Heart right ventricle (tissue), 16 donors: ENCODE results near the gene CSMD2. TPM values are rescaled to one million over a fixed set of nuclear protein-coding genes. Genes with fewer than 3 reads are reported as not detected.
A peak's percentile ranks its signal among the peaks of the same experiment; 100 is the strongest.

ENCODE experiments used
- ATAC-seq, 8 donors: fragments of 200-7000 bp; cut with Tn5 transposase; one replicate each; pipeline ENCODE4 v1.9.1; 2020; ENCODE audit warnings: mild to moderate bottlenecking in 8 of 8, moderate library complexity in 8 of 8, moderate number of reproducible peaks in 1 of 8
- DNase-seq, 2 donors: peaks; one replicate each; pipeline ENCODE4 v3.0.0-alpha.2; 2020
- H3K27ac ChIP-seq, 10 donors: fragments of 200-600 bp; sonication (generic) in 2 of 10; one replicate each; pipeline versions ENCODE4 v1.5.0 to v1.8.0; 2020 to 2022; ENCODE audit warnings: mild to moderate bottlenecking in 3 of 10
- H3K27me3 ChIP-seq, 7 donors: fragments of 200-600 bp; one replicate each; pipeline ENCODE4 v1.8.0; 2021 to 2022; ENCODE audit warnings: mild to moderate bottlenecking in 2 of 7
- H3K36me3 ChIP-seq, 9 donors: fragments of 200-600 bp; sonication (generic) in 1 of 9; one replicate each; pipeline versions ENCODE4 v1.5.0 to v1.8.0; 2020 to 2022; ENCODE audit warnings: mild to moderate bottlenecking in 2 of 9
- H3K4me1 ChIP-seq, 9 donors: fragments of 200-600 bp; sonication (generic) in 1 of 9; one replicate each; pipeline versions ENCODE4 v1.5.0 to v1.8.0; 2020 to 2022; ENCODE audit warnings: mild to moderate bottlenecking in 4 of 9
- H3K4me3 ChIP-seq, 10 donors: fragments of 200-600 bp; sonication (generic) in 2 of 10; one replicate each; pipeline versions ENCODE4 v1.5.0 to v1.8.0; 2020 to 2022; ENCODE audit warnings: mild to moderate bottlenecking in 7 of 10, moderate library complexity in 2 of 10
- H3K9me3 ChIP-seq, 11 donors: fragments of 200-600 bp in 10 of 11; sonication (generic) in 2 of 11; one replicate each; pipeline versions ENCODE4 v1.5.0 to v1.8.0; 2013 to 2022; ENCODE audit warnings: mild to moderate bottlenecking in 2 of 11, control low read depth in 1 of 11, moderate library complexity in 1 of 11
- CTCF ChIP-seq, 9 donors: fragments of 200-600 bp; sonication (generic) in 2 of 9; IDR thresholded peaks; one replicate each; pipeline versions ENCODE4 v1.5.0 to v1.8.0; 2021 to 2022; ENCODE audit warnings: antibody characterized with exemption in 9 of 9, mild to moderate bottlenecking in 5 of 9, moderate library complexity in 1 of 9
- WGBS, 2 donors: extraction: QIAGEN DNeasy Blood & Tissue Kit; methylation state at CpG; one replicate each; pipeline ENCODE4 v1.1.7; 2013; ENCODE audit warnings: inconsistent platforms in 1 of 2; 5-methylcytosine and 5-hydroxymethylcytosine counted together
- intact Hi-C, 10 donors: fragments of 100-400 bp; cut with DNase I; formaldehyde crosslinking; loops; one replicate each; pipeline versions ENCODE4 v1.11.1 to v1.14.2; 2022
- polyA plus RNA-seq, 2 donors: library from polyadenylated mRNA; stranded (reverse); fragments of 200-250 nt; gene quantifications; one replicate each; pipeline ENCODE4 v1.2.3, GENCODE V29; 2013
- total RNA-seq, 10 donors: library from RNA; stranded (reverse); fragmentation: NEBNext Ultra II Directional in 3 of 10; extraction: Animal tissue kit (Norgen Biotek cat#: 25700) in 3 of 10; gene quantifications; one replicate each; pipeline versions ENCODE4 v1.2.1 to v1.2.4, GENCODE V29; 2021 to 2023
- donor health status: Arrhythmogenic right ventricular cardiomyopathy.
- donor health status: ischemic (EF 13 %, LVEDD 7.1; RV severe dilation, severe dysfunction).
- donor health status: healthy with polysubstance abuse.
- donor health status: DM: no; HTN: yes; CAD: no.
- donor health status: DM: no; HTN: no; CAD: no.
- donor health status: ischemic (EF 25% LVEDD 6.9; RV normal size, moderate dysfunction).
- donor health status: ischemic (EF 25% LVEDD 5.7; RV mildly dilated, moderate dysfunction).
- donor health status: healthy.
- donor health status: DM: yes; HTN: yes; CAD: no.
- donor health status: Ischemic cardiomyopathy.
- donor health status: ischemic (EF 35%, LVEDD 5.7; RV mildly dilated, moderate dysfunction).
- donor health status: nonischemic (EF 11% LVEDD 7.7; RV severe dilation, severe dysfunction).
- donor health status: DM: yes; HTN: yes; CAD: no.
- donor health status: PGD.
- donor health status: ischemic (EF 29% LVEDD 5.4; RV normal size, mild dysfunction).
- donor health status: nonischemic (EF 23%, LVEDD 6.1; RV moderate dilation, normal function).

CSMD2 gene
- total and polyA plus RNA-seq, 12 donors, result 0.04 to 0.97 (median 0.14) TPM; not detected in 1

DNA sequence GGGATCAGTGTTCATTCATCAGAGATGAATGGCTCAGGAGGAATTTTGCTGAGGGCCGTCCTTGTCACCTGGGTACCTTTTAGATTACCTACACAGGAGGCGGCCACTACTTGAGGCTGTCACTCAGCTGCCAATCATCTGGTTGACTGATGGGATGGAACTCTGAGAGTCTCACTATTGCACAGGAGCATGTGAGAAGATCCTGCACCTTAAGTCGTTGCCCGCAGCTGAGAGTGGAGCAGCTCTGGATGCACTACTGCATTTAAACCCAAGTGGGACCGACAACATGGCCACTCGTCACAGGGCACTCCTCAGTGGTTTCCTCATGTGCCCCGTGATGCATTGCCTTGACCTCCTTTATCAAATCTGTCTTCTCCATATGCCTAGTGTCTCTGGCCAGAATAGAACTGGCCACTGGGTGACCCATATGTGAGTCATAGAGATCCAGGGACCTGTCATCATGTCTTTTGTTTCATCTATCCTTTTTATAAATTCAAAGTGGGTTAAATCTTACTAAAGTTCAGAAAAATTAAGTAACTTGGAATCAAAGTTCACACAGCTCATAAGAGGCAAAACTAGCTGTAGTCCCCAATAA lies 527.1 kb downstream of the CSMD2 start:
- Histone ChIP-seq H3K27me3 (peaks cover 0 to 11% (median 5%) of the 10 kb centered on the region in 7 donors), H3K4me1 (peaks cover 0 to 5% (median 0%) of the 10 kb centered on the region in 9 donors), H3K4me3 (no peak overlapping the region), H3K9me3 (no peaks in the 10 kb centered on the region), H3K27ac (no peak overlapping the region), H3K36me3 (no peaks in the 10 kb centered on the region)
- intact Hi-C loops, result loop anchor here in 7 of 10 donors (5.0 to 10.0 kb wide), 6 partner anchors 527 to 1107 kb away; partner anchors contain the start of gene CSMD2 (in 1 of the 7)
- DNase-seq (no peak), ATAC-seq (no peak)
- 84 to 90% methylated on average over 7 of the region's 7 CpGs for WGBS, 2 donors
- TF ChIP-seq CTCF (IDR thresholded peaks at IDR 0.05), result no peak

DNA sequence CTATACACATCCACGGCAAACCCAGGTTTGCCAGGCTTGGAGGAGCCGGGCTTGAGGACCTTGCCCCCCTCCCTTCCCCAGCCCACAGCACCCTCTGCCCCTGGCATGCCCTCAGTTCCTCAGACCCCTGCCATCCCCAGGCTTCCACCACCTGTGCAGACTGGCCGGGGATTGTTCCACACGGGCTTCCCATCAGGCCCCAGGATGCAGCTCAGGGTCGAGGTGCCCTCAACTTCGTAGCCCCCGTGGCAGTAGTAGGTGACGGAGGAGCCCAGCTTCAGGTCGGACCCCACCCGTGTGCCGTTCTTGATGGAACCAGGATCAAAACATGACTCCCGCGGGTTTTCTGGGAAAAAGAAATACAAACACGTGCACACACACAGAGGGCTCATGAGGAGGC lies 528.8 kb downstream of the CSMD2 start:
- peaks cover 0 to 16% (median 4%) of the 10 kb centered on the region in 7 donors for H3K27me3 ChIP-seq
- no peak for ATAC-seq
- WGBS, 2 donors, result 89 to 90% methylated on average over 14 of the region's 14 CpGs
- H3K36me3 ChIP-seq, result no peaks in the 10 kb centered on the region
- no peak for DNase-seq
- no peak for TF ChIP-seq CTCF (IDR thresholded peaks at IDR 0.05)
- H3K4me1 ChIP-seq, result peaks cover 0 to 7% (median 0%) of the 10 kb centered on the region in 9 donors
- no peak overlapping the region for H3K4me3 ChIP-seq
- H3K9me3 ChIP-seq, result no peaks in the 10 kb centered on the region
- H3K27ac ChIP-seq, result no peak overlapping the region
- intact Hi-C loops, result loop anchor here in 7 of 10 donors (5.0 to 10.0 kb wide), 6 partner anchors 529 to 1109 kb away; partner anchors contain the start of gene CSMD2 (in 1 of the 7)

- H3K27ac ChIP-seq, result no peak overlapping the region
- 70 to 73% methylated on average over 7 of the region's 7 CpGs for WGBS, 2 donors
- H3K4me3 ChIP-seq, result no peak overlapping the region
- intact Hi-C loops, result loop anchor here in 7 of 10 donors (5.0 to 10.0 kb wide), 6 partner anchors 529 to 1109 kb away; partner anchors contain the start of gene CSMD2 (in 1 of the 7)
- ATAC-seq (peak in 2 of 8 donors; percentile 7 to 43), DNase-seq (no peak)
- peaks cover 0 to 7% (median 0%) of the 10 kb centered on the region in 9 donors for H3K4me1 ChIP-seq
- no peaks in the 10 kb centered on the region for H3K9me3 ChIP-seq
- H3K36me3 ChIP-seq, result no peaks in the 10 kb centered on the region
- TF ChIP-seq CTCF (IDR thresholded peaks at IDR 0.05), result no peak
- peaks cover 0 to 21% (median 0%) of the 10 kb centered on the region in 7 donors for H3K27me3 ChIP-seq
These were observed 529.6 kb downstream of the CSMD2 start for GRCh38 chr1:33635336-33636012.

- no peaks in the 10 kb centered on the region for H3K36me3 ChIP-seq
- no peak overlapping the region for H3K4me3 ChIP-seq
- peaks cover 0 to 22% (median 0%) of the 10 kb centered on the region in 7 donors for H3K27me3 ChIP-seq
- H3K9me3 ChIP-seq, result no peaks in the 10 kb centered on the region
- 15 to 20% methylated on average over 9 of the region's 9 CpGs for WGBS, 2 donors
- intact Hi-C loops, result loop anchor here (5.0 to 10.0 kb wide), 7 partner anchors 527 to 1110 kb away; partner anchors contain the start of gene CSMD2 (in 1 of the 10)
- peaks cover 0 to 7% (median 0%) of the 10 kb centered on the region in 9 donors for H3K4me1 ChIP-seq
- ATAC-seq (peak; percentile 30 to 67 (median 44)), DNase-seq (peak in 1 of 2 donors; percentile 19)
- peak; percentile 22 to 73 (median 61) for TF ChIP-seq CTCF (IDR thresholded peaks at IDR 0.05)
- H3K27ac ChIP-seq, result no peak overlapping the region
These were observed 530.2 kb downstream of the CSMD2 start for GRCh38 chr1:33634806-33635205.
